ENCODE results near the gene POLD2. TPM values are rescaled to one million over a fixed set of nuclear protein-coding genes. Genes with fewer than 3 reads are reported as not detected.

The POLD2 gene
- total and polyA plus RNA-seq, 7 experiments from 2014 or later: 55.1 to 118 (median 74.0) TPM

- DNase-seq: no peak
- no peaks in the 10 kb centered on the region for H3K9me3 ChIP-seq (ENCODE audit: control insufficient read depth in 2 of 3, low read length in 3 of 3)
- no peak overlapping the region for H3K27ac ChIP-seq (ENCODE audit: low read depth, low read length)
- peaks cover 0 to 25% (median 10%) of the 10 kb centered on the region in 5 donors for H3K36me3 Mint-ChIP-seq
- H3K4me3 Mint-ChIP-seq: peak overlapping the region in 2 of 10 donors; percentile 34 to 36
- H3K4me1 Mint-ChIP-seq: peaks cover 21 to 43% (median 39%) of the 10 kb centered on the region in 7 donors
- intact Hi-C loops (cut with micrococcal nuclease): loop anchor here (5.0 kb wide), 2 partner anchors 452 to 462 kb away; partner anchors contain the start of genes DDX56 (in 1 of the 2) and TMED4 (in 1 of the 2)
- no peaks in the 10 kb centered on the region for H3K27me3 ChIP-seq (ENCODE audit: control insufficient read depth in 2 of 2, insufficient read depth in 2 of 2, low read length in 2 of 2)
- peak overlapping the region in 5 of 9 donors; percentile 15 to 66 (median 51) for H3K27ac Mint-ChIP-seq
- no peak for ATAC-seq
- ChIA-PET POLR2A (interaction anchor here (0.6 kb wide), 1 partner anchor 96 kb away, joined by 3 read pairs; no protein-coding TSS in a partner anchor), CTCF (no interaction called here)
- no peaks in the 10 kb centered on the region for H3K9me3 Mint-ChIP-seq
- H3K4me3 ChIP-seq (ENCODE audit: low read length): no peak overlapping the region
- H3K27me3 Mint-ChIP-seq: peaks cover 0 to 3% (median 0%) of the 10 kb centered on the region in 5 donors
- peaks cover 0 to 51% (median 6%) of the 10 kb centered on the region in 3 experiments for H3K36me3 ChIP-seq (ENCODE audit: control insufficient read depth in 2 of 3, insufficient read depth in 3 of 3, low read length in 3 of 3)
- peaks cover 8 to 9% of the 10 kb centered on the region in 2 donors for H3K4me1 ChIP-seq (ENCODE audit: control insufficient read depth in 2 of 2, insufficient read depth in 2 of 2, low read length in 2 of 2)
Measured at GRCh38 chr7:44119829-44120380, 3.4 kb downstream of the POLD2 start.

GRCh38 chr7:44117801-44118429, 5.4 kb downstream of the POLD2 start:
- Mint-ChIP-seq H3K27me3 (no peaks in the 10 kb centered on the region), H3K27ac (peak overlapping the region in 1 of 9 donors; percentile 62), H3K4me3 (no peak overlapping the region), H3K4me1 (peaks cover 17 to 36% (median 32%) of the 10 kb centered on the region in 7 donors), H3K9me3 (no peaks in the 10 kb centered on the region), H3K36me3 (peaks cover 0 to 42% (median 10%) of the 10 kb centered on the region in 5 donors)
- peaks cover 0 to 70% (median 6%) of the 10 kb centered on the region in 3 experiments for H3K36me3 ChIP-seq (ENCODE audit: control insufficient read depth in 2 of 3, insufficient read depth in 3 of 3, low read length in 3 of 3)
- H3K27ac ChIP-seq (ENCODE audit: low read depth, low read length): no peak overlapping the region
- DNase-seq: no peak
- ChIA-PET POLR2A (interaction anchor here (0.8 kb wide), 1 partner anchor 34 kb away, joined by 3 read pairs; no protein-coding TSS in a partner anchor), CTCF (no interaction called here)
- H3K4me3 ChIP-seq (ENCODE audit: low read length): no peak overlapping the region
- no peaks in the 10 kb centered on the region for H3K27me3 ChIP-seq (ENCODE audit: control insufficient read depth in 2 of 2, insufficient read depth in 2 of 2, low read length in 2 of 2)
- H3K9me3 ChIP-seq (ENCODE audit: control insufficient read depth in 2 of 3, low read length in 3 of 3): no peaks in the 10 kb centered on the region
- peaks cover 8% of the 10 kb centered on the region in 2 donors for H3K4me1 ChIP-seq (ENCODE audit: control insufficient read depth in 2 of 2, insufficient read depth in 2 of 2, low read length in 2 of 2)
- ATAC-seq: no peak
- intact Hi-C loops (cut with micrococcal nuclease): no loop called here

GRCh38 chr7:44116789-44117666, 6.3 kb downstream of the POLD2 start:
- peaks cover 9 to 27% (median 23%) of the 10 kb centered on the region in 7 donors for H3K4me1 Mint-ChIP-seq
- peaks cover 0 to 2% of the 10 kb centered on the region in 2 donors for H3K4me1 ChIP-seq (ENCODE audit: control insufficient read depth in 2 of 2, insufficient read depth in 2 of 2, low read length in 2 of 2)
- DNase-seq (no peak), ATAC-seq (no peak)
- H3K4me3 ChIP-seq (ENCODE audit: low read length): no peak overlapping the region
- H3K27ac Mint-ChIP-seq: peak overlapping the region in 2 of 9 donors; percentile 25 to 43
- peaks cover 0 to 47% (median 10%) of the 10 kb centered on the region in 5 donors for H3K36me3 Mint-ChIP-seq
- intact Hi-C loops (cut with micrococcal nuclease): no loop called here
- CTCF ChIA-PET: no interaction called here
- H3K27ac ChIP-seq (ENCODE audit: low read depth, low read length): no peak overlapping the region
- no peaks in the 10 kb centered on the region for H3K27me3 Mint-ChIP-seq
- H3K36me3 ChIP-seq (ENCODE audit: control insufficient read depth in 2 of 3, insufficient read depth in 3 of 3, low read length in 3 of 3): peaks cover 0 to 79% (median 6%) of the 10 kb centered on the region in 3 experiments
- POLR2A ChIA-PET: interaction anchor here (0.8 to 1.5 kb wide), 2 partner anchors 11 to 33 kb away, joined by 3 read pairs; no protein-coding TSS in a partner anchor
- peak overlapping the region in 1 of 10 donors; percentile 20 for H3K4me3 Mint-ChIP-seq
- no peaks in the 10 kb centered on the region for H3K9me3 ChIP-seq (ENCODE audit: control insufficient read depth in 2 of 3, low read length in 3 of 3)
- no peaks in the 10 kb centered on the region for H3K27me3 ChIP-seq (ENCODE audit: control insufficient read depth in 2 of 2, insufficient read depth in 2 of 2, low read length in 2 of 2)
- H3K9me3 Mint-ChIP-seq: no peaks in the 10 kb centered on the region

- H3K27me3 Mint-ChIP-seq: no peaks in the 10 kb centered on the region
- POLR2A ChIA-PET: interaction anchor here (1.5 kb wide), 1 partner anchor 11 kb away, joined by 3 read pairs; no protein-coding TSS in a partner anchor
Measured at GRCh38 chr7:44116087-44116788, 7.1 kb downstream of the POLD2 start.

GRCh38 chr7:44114586-44115310, 8.6 kb downstream of the POLD2 start:
- Mint-ChIP-seq H3K4me3 (no peak overlapping the region), H3K36me3 (peaks cover 0 to 43% (median 5%) of the 10 kb centered on the region in 5 donors), H3K9me3 (no peaks in the 10 kb centered on the region), H3K4me1 (peaks cover 2 to 11% (median 5%) of the 10 kb centered on the region in 7 donors), H3K27ac (peak overlapping the region in 1 of 9 donors; percentile 17), H3K27me3 (no peaks in the 10 kb centered on the region)
- H3K27me3 ChIP-seq (ENCODE audit: control insufficient read depth in 2 of 2, insufficient read depth in 2 of 2, low read length in 2 of 2): no peaks in the 10 kb centered on the region
- intact Hi-C loops (cut with micrococcal nuclease): no loop called here
- no peak overlapping the region for H3K4me3 ChIP-seq (ENCODE audit: low read length)
- H3K9me3 ChIP-seq (ENCODE audit: control insufficient read depth in 2 of 3, low read length in 3 of 3): no peaks in the 10 kb centered on the region
- POLR2A ChIA-PET: interaction anchor here (0.9 to 1.3 kb wide), 2 partner anchors 9 to 49 kb away, joined by 3 read pairs; partner anchors contain the start of genes PGAM2 and POLD2
- peaks cover 0 to 98% (median 6%) of the 10 kb centered on the region in 3 experiments for H3K36me3 ChIP-seq (ENCODE audit: control insufficient read depth in 2 of 3, insufficient read depth in 3 of 3, low read length in 3 of 3)
- DNase-seq (no peak), ATAC-seq (no peak)
- H3K4me1 ChIP-seq (ENCODE audit: control insufficient read depth in 2 of 2, insufficient read depth in 2 of 2, low read length in 2 of 2): no peaks in the 10 kb centered on the region
- CTCF ChIA-PET: no interaction called here
- no peak overlapping the region for H3K27ac ChIP-seq (ENCODE audit: low read depth, low read length)

More at GRCh38 chr7:44116087-44116788, 7.1 kb downstream of the POLD2 start:
- H3K4me1 ChIP-seq (ENCODE audit: control insufficient read depth in 2 of 2, insufficient read depth in 2 of 2, low read length in 2 of 2): no peaks in the 10 kb centered on the region
- peaks cover 0 to 84% (median 6%) of the 10 kb centered on the region in 3 experiments for H3K36me3 ChIP-seq (ENCODE audit: control insufficient read depth in 2 of 3, insufficient read depth in 3 of 3, low read length in 3 of 3)
- peaks cover 9 to 26% (median 17%) of the 10 kb centered on the region in 7 donors for H3K4me1 Mint-ChIP-seq
- intact Hi-C loops (cut with micrococcal nuclease): no loop called here
- H3K36me3 Mint-ChIP-seq: peaks cover 0 to 47% (median 10%) of the 10 kb centered on the region in 5 donors
- no peak overlapping the region for H3K4me3 Mint-ChIP-seq
- CTCF ChIA-PET: interaction anchor here (0.6 kb wide), 1 partner anchor 72 kb away, joined by 3 read pairs; no protein-coding TSS in a partner anchor
- DNase-seq (no peak), ATAC-seq (no peak)
- H3K27ac ChIP-seq (ENCODE audit: low read depth, low read length): no peak overlapping the region
- no peaks in the 10 kb centered on the region for H3K9me3 Mint-ChIP-seq
- no peak overlapping the region for H3K4me3 ChIP-seq (ENCODE audit: low read length)
- H3K9me3 ChIP-seq (ENCODE audit: control insufficient read depth in 2 of 3, low read length in 3 of 3): no peaks in the 10 kb centered on the region
- H3K27me3 ChIP-seq (ENCODE audit: control insufficient read depth in 2 of 2, insufficient read depth in 2 of 2, low read length in 2 of 2): no peaks in the 10 kb centered on the region
- H3K27ac Mint-ChIP-seq: no peak overlapping the region

All from naive thymus-derived CD4-positive, alpha-beta T cell (primary cell).